OCI-LY1 (cell line): ENCODE results near the gene POLR2C.

Experiments
- H2AFZ ChIP-seq: fragments of 200-600 bp; sonication (generic), shearing (Covaris generic); 2 replicates; pipeline ENCODE4 v1.6.0; 2014; ENCODE audit warnings: antibody characterized with exemption, mild to moderate bottlenecking, low read length
- H3F3A ChIP-seq: fragments of 200-600 bp; sonication (generic), shearing (Covaris generic); 2 replicates; pipeline ENCODE4 v1.6.0; 2014; ENCODE audit warnings: mild to moderate bottlenecking, antibody characterized with exemption, low read length, moderate library complexity; ENCODE audit not compliant: insufficient read depth
- H3K27ac ChIP-seq: fragments of 200-600 bp; sonication (generic); 2 replicates; pipeline ENCODE4 v1.5.1; 2014; ENCODE audit warnings: low read length, mixed run types, mild to moderate bottlenecking, low read depth; ENCODE audit not compliant: poor library complexity, severe bottlenecking
- H3K27me3 ChIP-seq: fragments of 200-600 bp; sonication (generic); 2 replicates; pipeline ENCODE4 v1.6.0; 2014; ENCODE audit warnings: antibody characterized with exemption, mild to moderate bottlenecking, low read length, moderate library complexity; ENCODE audit not compliant: insufficient read depth
- H3K36me3 ChIP-seq: fragments of 200-600 bp; sonication (generic); 2 replicates; pipeline ENCODE4 v1.6.1; 2014; ENCODE audit warnings: mild to moderate bottlenecking, antibody characterized with exemption, low read length, moderate library complexity, mixed read lengths; ENCODE audit not compliant: insufficient read depth
- H3K4me1 ChIP-seq: fragments of 200-600 bp; sonication (generic); 2 replicates; pipeline ENCODE4 v1.5.1; 2014; ENCODE audit warnings: mild to moderate bottlenecking, low read length, moderate library complexity; ENCODE audit not compliant: insufficient read depth, severe bottlenecking
- H3K4me2 ChIP-seq: fragments of 200-600 bp; sonication (generic), shearing (Covaris generic); 2 replicates; pipeline ENCODE4 v1.6.1; 2014; ENCODE audit warnings: low read length
- H3K4me3 ChIP-seq: fragments of 200-600 bp; sonication (generic); 2 replicates; pipeline ENCODE4 v1.5.1; 2014; ENCODE audit warnings: low read length, low read depth, mild to moderate bottlenecking, mixed read lengths; ENCODE audit not compliant: poor library complexity, severe bottlenecking
- H3K79me2 ChIP-seq: fragments of 200-600 bp; shearing (Covaris generic); 2 replicates; pipeline ENCODE4 v1.6.1; 2016; ENCODE audit warnings: mixed run types, low read length, mixed read lengths; ENCODE audit not compliant: insufficient read depth
- H3K9ac ChIP-seq: fragments of 200-600 bp; sonication (generic), shearing (Covaris generic); 2 replicates; pipeline ENCODE4 v1.6.1; 2014; ENCODE audit warnings: mild to moderate bottlenecking, low read length, mixed read lengths
- H3K9me2 ChIP-seq: fragments of 200-600 bp; sonication (generic), shearing (Covaris generic); 2 replicates; pipeline ENCODE4 v1.6.1; 2014; ENCODE audit warnings: low read depth, mild to moderate bottlenecking, low read length, mixed read lengths
- H3K9me3 ChIP-seq: fragments of 200-600 bp; shearing (Covaris generic); 2 replicates; pipeline ENCODE4 v1.6.1; 2014; ENCODE audit warnings: low read length, mixed read lengths
- H4K20me1 ChIP-seq: fragments of 200-600 bp; sonication (generic), shearing (Covaris generic); 2 replicates; pipeline ENCODE4 v1.6.0; 2016; ENCODE audit warnings: mild to moderate bottlenecking, low read length; ENCODE audit not compliant: insufficient read depth
- EZH2 ChIP-seq: fragments of 200-600 bp; sonication (generic), shearing (Covaris generic); IDR thresholded peaks from 2 replicates; pipeline ENCODE4 v1.8.0; 2017; ENCODE audit warnings: borderline replicate concordance, mixed run types, mild to moderate bottlenecking, antibody characterized with exemption, low read length, moderate library complexity, mixed read lengths
- TF ChIP-seq, protein P1 (sequence below): fragments of 200-600 bp; sonication (generic), shearing (Covaris generic); IDR thresholded peaks from 2 replicates; pipeline ENCODE4 v1.5.1; 2017; ENCODE audit warnings: mild to moderate bottlenecking, antibody characterized with exemption, low read length, moderate library complexity, mixed read lengths

POLR2C gene

DNA sequence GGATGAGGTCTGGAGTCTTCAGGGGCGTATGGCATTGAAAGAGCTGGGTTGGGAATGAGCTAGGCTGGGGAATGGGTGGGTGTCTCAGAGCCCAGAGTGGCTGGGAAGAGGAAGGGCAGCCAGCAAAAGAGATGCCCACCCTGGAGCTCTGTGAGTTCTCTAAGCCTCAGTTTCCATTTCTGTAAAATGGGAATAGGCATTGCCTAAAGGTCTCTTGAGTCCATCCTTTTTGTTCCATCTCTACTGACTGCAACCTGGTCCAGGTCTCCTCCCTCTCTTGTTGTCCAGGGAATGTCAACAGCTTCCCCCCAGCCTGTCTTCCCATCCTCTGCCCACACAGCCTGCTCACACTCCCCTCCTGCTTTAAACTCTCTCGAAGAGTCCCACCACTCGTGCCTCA lies 54.3 kb downstream of the POLR2C start:
- no peak overlapping the region for H3K9ac ChIP-seq
- H3K4me2 ChIP-seq = no peak overlapping the region
- no peaks in the 10 kb centered on the region for H3K36me3 ChIP-seq
- no peak overlapping the region for H3K27ac ChIP-seq
- H3K79me2 ChIP-seq = no peaks in the 10 kb centered on the region
- no peaks in the 10 kb centered on the region for H3K9me2 ChIP-seq
- no peaks in the 10 kb centered on the region for H3F3A ChIP-seq
- H3K4me3 ChIP-seq = no peak overlapping the region
- H3K9me3 ChIP-seq = no peaks in the 10 kb centered on the region
- no peaks in the 10 kb centered on the region for H4K20me1 ChIP-seq
- H2AFZ ChIP-seq = no peak overlapping the region
- no peaks in the 10 kb centered on the region for H3K4me1 ChIP-seq
- H3K27me3 ChIP-seq = no peaks in the 10 kb centered on the region
- TF ChIP-seq, protein P1, sequence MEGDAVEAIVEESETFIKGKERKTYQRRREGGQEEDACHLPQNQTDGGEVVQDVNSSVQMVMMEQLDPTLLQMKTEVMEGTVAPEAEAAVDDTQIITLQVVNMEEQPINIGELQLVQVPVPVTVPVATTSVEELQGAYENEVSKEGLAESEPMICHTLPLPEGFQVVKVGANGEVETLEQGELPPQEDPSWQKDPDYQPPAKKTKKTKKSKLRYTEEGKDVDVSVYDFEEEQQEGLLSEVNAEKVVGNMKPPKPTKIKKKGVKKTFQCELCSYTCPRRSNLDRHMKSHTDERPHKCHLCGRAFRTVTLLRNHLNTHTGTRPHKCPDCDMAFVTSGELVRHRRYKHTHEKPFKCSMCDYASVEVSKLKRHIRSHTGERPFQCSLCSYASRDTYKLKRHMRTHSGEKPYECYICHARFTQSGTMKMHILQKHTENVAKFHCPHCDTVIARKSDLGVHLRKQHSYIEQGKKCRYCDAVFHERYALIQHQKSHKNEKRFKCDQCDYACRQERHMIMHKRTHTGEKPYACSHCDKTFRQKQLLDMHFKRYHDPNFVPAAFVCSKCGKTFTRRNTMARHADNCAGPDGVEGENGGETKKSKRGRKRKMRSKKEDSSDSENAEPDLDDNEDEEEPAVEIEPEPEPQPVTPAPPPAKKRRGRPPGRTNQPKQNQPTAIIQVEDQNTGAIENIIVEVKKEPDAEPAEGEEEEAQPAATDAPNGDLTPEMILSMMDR = no peak
- TF ChIP-seq EZH2 = no peak

- Histone ChIP-seq H3K9me2 (no peaks in the 10 kb centered on the region), H3K27me3 (no peaks in the 10 kb centered on the region), H2AFZ (no peak overlapping the region), H3K4me2 (no peak overlapping the region), H4K20me1 (no peaks in the 10 kb centered on the region), H3K4me3 (no peak overlapping the region), H3F3A (no peaks in the 10 kb centered on the region), H3K4me1 (no peaks in the 10 kb centered on the region), H3K36me3 (no peaks in the 10 kb centered on the region), H3K79me2 (no peaks in the 10 kb centered on the region), H3K27ac (no peak overlapping the region), H3K9me3 (no peaks in the 10 kb centered on the region), H3K9ac (no peak overlapping the region)
- TF ChIP-seq EZH2 = no peak
- TF ChIP-seq, protein P1 = no peak
Measured at GRCh38 chr16:57517397-57518367, 55.2 kb downstream of the POLR2C start.

DNA sequence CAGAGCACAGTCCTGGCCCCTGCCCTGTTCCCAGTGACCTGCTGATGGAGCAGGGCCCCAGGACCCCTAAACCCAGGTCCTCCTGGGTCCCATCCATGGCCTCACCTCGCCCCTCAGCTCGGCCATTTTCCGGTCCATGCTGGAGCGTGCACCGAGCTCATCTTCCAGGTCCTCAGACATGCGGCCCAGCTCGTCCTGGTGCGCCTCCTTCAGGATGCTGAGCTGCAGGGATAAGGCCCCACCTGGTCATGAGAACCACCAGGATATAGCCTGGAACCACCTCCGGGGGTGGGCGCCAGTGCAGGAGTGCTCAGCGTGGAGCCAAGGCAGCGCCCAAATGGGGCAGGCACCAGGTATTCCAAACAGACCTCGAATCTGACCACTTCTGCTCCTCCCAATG lies 56.0 kb downstream of the POLR2C start:
- no peak overlapping the region for H3K27ac ChIP-seq
- H4K20me1 ChIP-seq = no peaks in the 10 kb centered on the region
- TF ChIP-seq EZH2 = no peak
- TF ChIP-seq, protein P1 = no peak
- H3K27me3 ChIP-seq = no peaks in the 10 kb centered on the region
- no peak overlapping the region for H3K9ac ChIP-seq
- H3K4me2 ChIP-seq = no peak overlapping the region
- no peak overlapping the region for H2AFZ ChIP-seq
- H3K9me3 ChIP-seq = no peaks in the 10 kb centered on the region
- no peaks in the 10 kb centered on the region for H3K9me2 ChIP-seq
- H3K79me2 ChIP-seq = no peaks in the 10 kb centered on the region
- H3K36me3 ChIP-seq = no peaks in the 10 kb centered on the region
- H3F3A ChIP-seq = no peaks in the 10 kb centered on the region
- no peak overlapping the region for H3K4me3 ChIP-seq
- no peaks in the 10 kb centered on the region for H3K4me1 ChIP-seq
